Measurements from ENCODE around the gene GCM1.

GCM1 gene

DNA sequence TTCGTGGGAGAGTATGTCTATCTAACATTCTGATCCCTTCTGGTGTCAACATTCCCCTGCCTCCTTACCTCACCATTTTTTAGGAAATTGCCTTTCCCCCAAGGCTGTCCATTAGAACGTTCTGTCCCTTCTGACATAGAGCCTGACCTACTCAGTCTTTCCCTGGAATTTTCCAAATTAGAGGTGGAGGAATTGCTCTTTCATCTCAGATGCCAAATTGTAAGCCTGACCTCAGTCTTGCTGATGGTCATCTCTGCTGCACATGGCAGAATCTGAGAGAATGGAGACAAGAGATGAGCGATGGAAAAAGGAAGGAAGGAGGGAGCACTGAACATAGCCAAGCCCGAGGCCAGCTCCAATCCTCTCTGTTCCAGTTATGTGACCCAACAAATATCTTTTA is 5.4 kb upstream of the GCM1 start:
- DNase-seq (ENCODE audit: low read depth) = peak; percentile 8
- no peak overlapping the region for H3K4me3 ChIP-seq (ENCODE audit: control insufficient read depth, low read depth, low read length)
- TF ChIP-seq, protein P1, sequence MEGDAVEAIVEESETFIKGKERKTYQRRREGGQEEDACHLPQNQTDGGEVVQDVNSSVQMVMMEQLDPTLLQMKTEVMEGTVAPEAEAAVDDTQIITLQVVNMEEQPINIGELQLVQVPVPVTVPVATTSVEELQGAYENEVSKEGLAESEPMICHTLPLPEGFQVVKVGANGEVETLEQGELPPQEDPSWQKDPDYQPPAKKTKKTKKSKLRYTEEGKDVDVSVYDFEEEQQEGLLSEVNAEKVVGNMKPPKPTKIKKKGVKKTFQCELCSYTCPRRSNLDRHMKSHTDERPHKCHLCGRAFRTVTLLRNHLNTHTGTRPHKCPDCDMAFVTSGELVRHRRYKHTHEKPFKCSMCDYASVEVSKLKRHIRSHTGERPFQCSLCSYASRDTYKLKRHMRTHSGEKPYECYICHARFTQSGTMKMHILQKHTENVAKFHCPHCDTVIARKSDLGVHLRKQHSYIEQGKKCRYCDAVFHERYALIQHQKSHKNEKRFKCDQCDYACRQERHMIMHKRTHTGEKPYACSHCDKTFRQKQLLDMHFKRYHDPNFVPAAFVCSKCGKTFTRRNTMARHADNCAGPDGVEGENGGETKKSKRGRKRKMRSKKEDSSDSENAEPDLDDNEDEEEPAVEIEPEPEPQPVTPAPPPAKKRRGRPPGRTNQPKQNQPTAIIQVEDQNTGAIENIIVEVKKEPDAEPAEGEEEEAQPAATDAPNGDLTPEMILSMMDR (conservative IDR thresholded peaks at IDR 0.05; ENCODE audit: control insufficient read depth, insufficient read depth, low read depth, low read length) = no peak

DNA sequence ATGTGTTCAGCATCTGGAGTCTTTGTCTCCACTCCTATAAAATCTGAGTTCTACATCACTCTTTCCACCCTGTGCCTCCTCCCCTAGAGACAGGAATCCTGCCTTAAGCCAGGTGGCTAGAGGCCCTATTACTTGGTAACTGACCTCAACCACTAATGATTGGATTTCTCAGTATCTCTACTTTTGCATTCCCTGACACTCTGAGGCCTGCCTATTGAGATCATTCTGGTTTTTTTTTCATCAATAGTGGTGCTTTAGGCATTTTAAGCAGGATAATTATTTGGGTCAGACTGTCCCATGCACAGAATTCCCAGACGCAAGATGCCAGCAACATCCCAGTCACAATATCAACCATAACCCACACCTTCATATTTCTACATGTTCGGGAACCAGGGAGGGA is 3.9 kb upstream of the GCM1 start:
- TF ChIP-seq, protein P1 (conservative IDR thresholded peaks at IDR 0.05; ENCODE audit: control insufficient read depth, insufficient read depth, low read depth, low read length) = no peak
- no peak overlapping the region for H3K4me3 ChIP-seq (ENCODE audit: control insufficient read depth, low read depth, low read length)
- DNase-seq (ENCODE audit: low read depth) = no peak

DNA sequence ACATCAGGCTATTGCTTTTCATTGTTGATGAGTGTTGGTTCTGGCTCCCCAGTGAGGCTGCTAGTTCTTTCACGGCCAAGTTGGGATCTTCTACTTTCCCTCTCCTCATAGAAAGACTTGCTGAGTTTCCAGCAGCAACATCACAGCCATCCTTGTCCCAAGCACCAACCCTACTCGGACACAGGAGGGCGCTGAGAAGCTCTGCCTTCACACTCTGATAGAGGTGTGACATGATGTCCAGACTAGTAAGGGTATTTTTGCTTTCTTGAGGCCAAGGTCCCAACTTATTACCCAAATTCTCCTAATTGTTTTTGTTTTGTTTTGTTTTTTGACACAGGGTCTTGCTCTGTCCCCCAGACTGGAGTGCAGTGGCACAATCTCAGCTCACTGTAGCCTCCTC is 3.0 kb upstream of the GCM1 start:
- no peak overlapping the region for H3K4me3 ChIP-seq (ENCODE audit: control insufficient read depth, low read depth, low read length)
- TF ChIP-seq, protein P1 (conservative IDR thresholded peaks at IDR 0.05; ENCODE audit: control insufficient read depth, insufficient read depth, low read depth, low read length) = peak; percentile 34
- DNase-seq (ENCODE audit: low read depth) = peak; percentile 19

DNA sequence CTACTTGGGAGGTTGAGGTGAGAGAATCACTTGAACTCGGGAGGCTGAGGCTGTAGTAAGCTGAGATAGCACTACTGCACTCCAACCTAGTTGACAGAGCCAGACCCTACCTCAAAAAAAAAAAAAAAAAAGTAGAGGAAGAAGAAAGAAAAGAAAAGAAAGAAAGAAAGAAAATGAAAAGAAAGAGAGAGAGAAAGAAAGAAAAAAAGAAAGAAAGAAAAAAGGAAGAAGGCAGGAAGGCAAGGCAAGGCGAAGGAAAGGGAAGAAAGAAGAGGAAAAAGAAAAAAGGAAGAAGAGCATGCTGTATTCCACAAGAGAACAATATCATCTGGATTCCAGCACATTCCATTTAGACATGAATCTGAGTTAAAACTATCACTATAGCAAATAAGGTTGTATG is 3.8 kb downstream of the GCM1 start:
- TF ChIP-seq, protein P1 (conservative IDR thresholded peaks at IDR 0.05; ENCODE audit: control insufficient read depth, insufficient read depth, low read depth, low read length) = no peak
- no peak overlapping the region for H3K4me3 ChIP-seq (ENCODE audit: control insufficient read depth, low read depth, low read length)
- no peak for DNase-seq (ENCODE audit: low read depth)

DNA sequence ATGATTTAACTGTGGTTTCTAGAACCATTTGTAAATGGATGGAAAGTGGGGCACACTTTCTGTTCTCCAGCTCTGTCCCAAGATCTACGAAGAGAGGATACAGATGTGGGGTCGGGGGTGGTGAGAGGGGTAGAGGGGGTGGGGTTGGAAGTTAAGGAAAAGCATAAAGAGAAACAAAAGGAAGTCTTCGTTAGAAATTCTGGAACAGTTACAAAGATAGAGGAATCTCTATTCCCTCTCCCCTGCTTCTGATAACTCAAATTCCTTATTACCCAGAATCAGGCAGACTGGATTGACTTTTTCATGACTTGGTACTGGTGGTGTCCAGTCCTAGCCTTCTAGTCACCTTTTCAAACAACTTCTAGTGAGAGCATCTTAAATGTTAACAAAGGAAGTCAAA is 4.9 kb downstream of the GCM1 start:
- TF ChIP-seq, protein P1 (conservative IDR thresholded peaks at IDR 0.05; ENCODE audit: control insufficient read depth, insufficient read depth, low read depth, low read length) = no peak
- no peak for DNase-seq (ENCODE audit: low read depth)

DNA sequence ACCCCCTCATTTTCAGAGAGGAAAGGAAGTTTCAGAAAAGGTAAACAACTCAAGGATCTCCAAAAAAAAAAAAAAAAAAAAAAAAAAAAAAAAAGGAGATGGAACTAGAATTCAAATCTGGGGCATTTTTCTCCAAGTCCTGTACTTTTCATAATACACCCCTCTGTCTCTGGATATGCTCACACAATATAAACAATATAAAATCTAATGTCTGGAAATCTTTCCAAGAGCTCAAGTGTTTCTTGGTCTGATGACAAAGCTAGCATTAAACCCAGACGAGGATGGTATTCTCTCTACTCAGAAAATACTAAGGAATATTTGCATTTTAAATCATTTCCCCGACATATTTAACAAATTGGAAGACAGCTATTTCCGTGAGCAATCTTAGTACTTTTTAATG is 5.8 kb downstream of the GCM1 start:
- no peak for DNase-seq (ENCODE audit: low read depth)
- TF ChIP-seq, protein P1 (conservative IDR thresholded peaks at IDR 0.05; ENCODE audit: control insufficient read depth, insufficient read depth, low read depth, low read length) = no peak
- H3K4me3 ChIP-seq (ENCODE audit: control insufficient read depth, low read depth, low read length) = no peak overlapping the region

More for the DNA sequence above, 4.9 kb downstream of the GCM1 start:
- no peak overlapping the region for H3K4me3 ChIP-seq (ENCODE audit: control insufficient read depth, low read depth, low read length)

DNA sequence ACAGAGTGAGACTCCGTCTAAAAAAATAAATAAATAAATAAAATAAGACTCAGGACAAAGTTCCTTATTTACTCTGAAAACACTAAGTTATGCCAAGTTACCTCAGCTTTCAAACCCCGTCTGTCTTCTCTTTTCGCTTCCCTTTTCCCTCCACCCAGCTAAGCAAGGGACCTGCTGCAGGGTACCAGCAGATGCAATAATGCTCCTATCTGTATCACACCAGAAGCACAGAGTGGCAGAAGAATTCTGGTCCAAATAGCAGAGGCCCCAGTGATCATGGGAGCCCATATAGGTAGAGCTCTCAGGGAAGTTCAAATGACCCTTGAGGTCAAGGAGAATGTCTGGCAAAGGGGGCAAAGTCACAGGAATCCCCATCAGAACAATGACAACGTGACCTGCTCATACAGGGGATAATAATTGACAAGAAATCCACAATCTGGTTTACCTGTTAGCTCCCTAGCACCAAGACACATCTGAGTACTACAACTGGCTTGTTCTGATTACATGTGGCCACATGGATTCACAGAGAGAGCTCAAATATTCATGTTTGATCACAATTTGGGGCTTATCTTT is 8.7 kb downstream of the GCM1 start:
- TF ChIP-seq, protein P1 (conservative IDR thresholded peaks at IDR 0.05; ENCODE audit: control insufficient read depth, insufficient read depth, low read depth, low read length) = no peak
- DNase-seq (ENCODE audit: low read depth) = no peak
- H3K4me3 ChIP-seq (ENCODE audit: control insufficient read depth, low read depth, low read length) = no peak overlapping the region
